Endothelial cell of umbilical vein (primary cell): ENCODE data around the gene ACTG1.

Experiments used
- EZH2 ChIP-seq: IDR thresholded peaks from 2 replicates; pipeline ENCODE4 v1.6.1; 2012; ENCODE audit warnings: borderline replicate concordance, low read depth, mild to moderate bottlenecking, moderate library complexity, low read length, inconsistent platforms; ENCODE audit not compliant: severe bottlenecking
- POLR2A ChIP-seq: IDR thresholded peaks from 2 replicates; pipeline ENCODE4 v1.6.1; 2012; ENCODE audit warnings: low read depth, mild to moderate bottlenecking, control low read depth, low read length
- POLR2AphosphoS5 ChIP-seq: IDR thresholded peaks from 2 replicates; pipeline ENCODE4 v1.6.1; 2012; ENCODE audit warnings: low read depth, mild to moderate bottlenecking, control low read depth, low read length, moderate library complexity; ENCODE audit not compliant: insufficient read depth
- TF ChIP-seq, protein P1 (sequence below), 2 donors: IDR thresholded peaks; 1 replicate in 1 of 2; 2 replicates in 1 of 2; pipeline ENCODE4 v1.5.1; 2011; ENCODE audit warnings: low read length in 2 of 2, mild to moderate bottlenecking in 2 of 2, moderate library complexity in 2 of 2, control low read depth in 1 of 2, inconsistent platforms in 1 of 2, low read depth in 1 of 2; ENCODE audit not compliant: insufficient read depth in 1 of 2; ENCODE audit errors: extremely low read depth in 1 of 2
- TF ChIP-seq, protein P2 (sequence below): IDR thresholded peaks from 2 replicates; pipeline ENCODE4 v1.6.1; 2011; ENCODE audit not compliant: insufficient read depth, insufficient read length

DNA sequence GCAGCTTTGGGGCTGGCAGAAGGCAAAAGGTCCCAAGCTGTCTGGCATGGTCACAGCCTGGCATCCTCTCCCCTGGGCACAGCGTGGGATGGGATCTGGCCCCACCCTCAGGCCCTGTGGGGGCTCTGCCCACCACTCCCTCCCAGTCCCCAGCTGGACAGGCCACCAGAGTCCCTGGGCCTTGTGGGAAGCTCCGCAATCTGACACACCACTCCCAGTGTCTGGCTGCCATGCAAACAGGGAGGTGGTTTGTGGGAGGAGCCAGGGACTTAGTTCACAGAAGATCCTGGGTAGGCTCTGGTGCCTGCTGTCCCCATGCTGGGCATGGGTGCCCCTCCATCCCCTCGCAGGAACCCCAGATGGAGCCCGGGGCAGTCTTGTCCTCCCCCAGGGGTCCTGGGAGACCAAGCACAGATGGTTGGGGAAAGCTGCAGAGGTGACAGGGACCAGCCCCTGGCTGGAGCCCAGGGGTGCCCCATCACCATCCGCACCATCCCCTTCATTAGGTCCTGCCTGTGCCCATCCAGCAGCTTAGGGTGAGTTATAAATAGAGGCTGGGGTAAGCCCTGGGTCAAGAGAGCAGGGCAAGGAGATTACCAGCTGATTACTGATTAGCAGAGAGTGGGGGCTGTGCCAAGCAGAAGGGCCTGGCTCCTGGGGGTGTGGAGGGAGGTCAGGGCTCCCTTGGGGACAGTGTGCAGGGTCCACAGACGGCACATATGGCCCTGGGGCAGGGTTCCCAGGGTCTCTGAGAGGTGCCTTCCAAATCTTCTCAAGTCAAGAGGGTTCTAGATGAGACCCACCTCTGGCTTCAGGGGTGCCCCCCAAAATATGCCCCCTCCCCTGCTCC is 21.8 kb upstream of the ACTG1 start:
- TF ChIP-seq POLR2AphosphoS5 = no peak
- TF ChIP-seq POLR2A = no peak
- TF ChIP-seq, protein P1, sequence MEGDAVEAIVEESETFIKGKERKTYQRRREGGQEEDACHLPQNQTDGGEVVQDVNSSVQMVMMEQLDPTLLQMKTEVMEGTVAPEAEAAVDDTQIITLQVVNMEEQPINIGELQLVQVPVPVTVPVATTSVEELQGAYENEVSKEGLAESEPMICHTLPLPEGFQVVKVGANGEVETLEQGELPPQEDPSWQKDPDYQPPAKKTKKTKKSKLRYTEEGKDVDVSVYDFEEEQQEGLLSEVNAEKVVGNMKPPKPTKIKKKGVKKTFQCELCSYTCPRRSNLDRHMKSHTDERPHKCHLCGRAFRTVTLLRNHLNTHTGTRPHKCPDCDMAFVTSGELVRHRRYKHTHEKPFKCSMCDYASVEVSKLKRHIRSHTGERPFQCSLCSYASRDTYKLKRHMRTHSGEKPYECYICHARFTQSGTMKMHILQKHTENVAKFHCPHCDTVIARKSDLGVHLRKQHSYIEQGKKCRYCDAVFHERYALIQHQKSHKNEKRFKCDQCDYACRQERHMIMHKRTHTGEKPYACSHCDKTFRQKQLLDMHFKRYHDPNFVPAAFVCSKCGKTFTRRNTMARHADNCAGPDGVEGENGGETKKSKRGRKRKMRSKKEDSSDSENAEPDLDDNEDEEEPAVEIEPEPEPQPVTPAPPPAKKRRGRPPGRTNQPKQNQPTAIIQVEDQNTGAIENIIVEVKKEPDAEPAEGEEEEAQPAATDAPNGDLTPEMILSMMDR (IDR thresholded peaks at IDR 0.05; ENCODE audit: extremely low read depth in 1 of 2, insufficient read depth in 1 of 2, low read depth in 1 of 2, low read length in 2 of 2) = no peak
- no peak for TF ChIP-seq EZH2
- TF ChIP-seq, protein P2, sequence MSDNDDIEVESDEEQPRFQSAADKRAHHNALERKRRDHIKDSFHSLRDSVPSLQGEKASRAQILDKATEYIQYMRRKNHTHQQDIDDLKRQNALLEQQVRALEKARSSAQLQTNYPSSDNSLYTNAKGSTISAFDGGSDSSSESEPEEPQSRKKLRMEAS = no peak
